HepG2 (cell line): ENCODE results near the gene FAM131A. TPM values are rescaled to one million over a fixed set of nuclear protein-coding genes. Genes with fewer than 3 reads are reported as not detected.
A peak's percentile ranks its signal among the peaks of the same experiment; 100 is the strongest.

Experiments used
- AGO2 ChIP-seq: fragments of 200-400 bp; formaldehyde crosslinking; optimal IDR thresholded peaks from 2 replicates; pipeline ENCODE3; 2017; ENCODE audit warnings: mild to moderate bottlenecking, low read depth, low read length, moderate library complexity
- DMAP1 ChIP-seq: IDR thresholded peaks from 2 replicates; pipeline ENCODE4 v1.6.1; 2016
- HNF1A ChIP-seq, 2 experiments: sonication (generic) in 1 of 2; formaldehyde crosslinking in 1 of 2; IDR thresholded peaks; 2 replicates each; pipeline versions ENCODE4 v1.4.0 to v1.6.1; 2016 to 2020; ENCODE audit warnings: borderline replicate concordance in 1 of 2, low read depth in 1 of 2, mild to moderate bottlenecking in 1 of 2, missing genetic modification reagents in 1 of 2
- KLF15 ChIP-seq: sonication (generic); formaldehyde crosslinking; IDR thresholded peaks from 2 replicates; pipeline ENCODE4 v1.8.1; 2023; ENCODE audit warnings: borderline replicate concordance, mild to moderate bottlenecking, inconsistent platforms, missing genetic modification reagents, mixed read lengths
- MXD1 ChIP-seq: sonication (generic); formaldehyde crosslinking; IDR thresholded peaks from 2 replicates; pipeline ENCODE4 v1.4.0; 2020; ENCODE audit warnings: mild to moderate bottlenecking, missing genetic modification reagents
- MYC ChIP-seq: sonication (generic); formaldehyde crosslinking; IDR thresholded peaks from 2 replicates; pipeline ENCODE4 v1.9.0; 2021; ENCODE audit warnings: missing genetic modification reagents, borderline replicate concordance
- RXRA ChIP-seq: sonication (generic); formaldehyde crosslinking; IDR thresholded peaks from 2 replicates; pipeline ENCODE4 v1.5.1; 2020; ENCODE audit warnings: missing genetic modification reagents
- XRCC5 ChIP-seq: fragments of 200-400 bp; formaldehyde crosslinking; optimal IDR thresholded peaks from 2 replicates; pipeline ENCODE3; 2017; ENCODE audit warnings: mild to moderate bottlenecking, low read length
- ZBTB10 ChIP-seq: sonication (generic); formaldehyde crosslinking; IDR thresholded peaks from 2 replicates; pipeline ENCODE4 v1.4.0; 2020; ENCODE audit warnings: missing genetic modification reagents, borderline replicate concordance
- ZBTB3 ChIP-seq: sonication (generic); formaldehyde crosslinking; IDR thresholded peaks from 2 replicates; pipeline ENCODE4 v1.4.0; 2020; ENCODE audit warnings: low read depth, mild to moderate bottlenecking, moderate library complexity, missing genetic modification reagents, borderline replicate concordance
- ZNF10 ChIP-seq: sonication (generic); formaldehyde crosslinking; IDR thresholded peaks from 2 replicates; pipeline ENCODE4 v1.4.0; 2020; ENCODE audit warnings: mild to moderate bottlenecking, low read depth, missing genetic modification reagents, borderline replicate concordance
- ZNF281 ChIP-seq: sonication (generic); formaldehyde crosslinking; IDR thresholded peaks from 2 replicates; pipeline ENCODE4 v1.4.0; 2020; ENCODE audit warnings: missing genetic modification reagents, borderline replicate concordance
- ZNF501 ChIP-seq: sonication (generic); formaldehyde crosslinking; IDR thresholded peaks from 2 replicates; pipeline ENCODE4 v1.5.1; 2020; ENCODE audit warnings: mild to moderate bottlenecking, moderate library complexity, missing genetic modification reagents
- ZNF800 ChIP-seq: sonication (generic); formaldehyde crosslinking; IDR thresholded peaks from 2 replicates; pipeline ENCODE4 v1.4.0; 2020; ENCODE audit warnings: missing genetic modification reagents
- polyA plus RNA-seq, 8 experiments: library from polyadenylated mRNA; depleted of rRNA in 3 of 8; stranded (reverse) in 7 of 8; unstranded in 1 of 8; fragments of >200 nt; fragmentation: Illumina TruSeq in 4 of 8; extraction: Trizol in 4 of 8; gene quantifications; 2 replicates each; pipeline versions ENCODE4 v1.2.1 to v1.2.3, GENCODE V29; 2011 to 2016; ENCODE audit warnings: low read depth in 4 of 8, missing spikeins in 1 of 8, mixed read lengths in 1 of 8; ENCODE audit not compliant: insufficient read depth in 1 of 8
- total RNA-seq, 5 experiments: library from RNA; depleted of rRNA; stranded (reverse); fragments of >200 nt; fragmentation: Illumina TruSeq; extraction: Trizol; gene quantifications; 2 replicates each; pipeline ENCODE4 v1.2.3, GENCODE V29; 2016; ENCODE audit warnings: low read depth in 1 of 5

FAM131A gene
- total and polyA plus RNA-seq, 2 of the 13 experiments (the other 11 are each of a cell fraction or from before 2014, with no cell fraction given) = 9.2 to 9.3 TPM

- TF ChIP-seq XRCC5 = no peak
- TF ChIP-seq ZBTB10 (CRISPR knock-in tag) = 0 out of 2 replicates have a peak, but pooled peaks have one; percentile 31
- no peak for TF ChIP-seq KLF15 (CRISPR knock-in tag)
- no peak for TF ChIP-seq HNF1A (IDR thresholded peaks at IDR 0.05; ENCODE audit: low read depth)
- TF ChIP-seq HNF1A (CRISPR knock-in tag; IDR thresholded peaks at IDR 0.05; ENCODE audit: borderline replicate concordance) = no peak
- no peak for TF ChIP-seq ZNF10 (CRISPR knock-in tag)
- TF ChIP-seq ZNF501 (CRISPR knock-in tag) = peak; percentile 59; the same call in 1 of the 2 replicates
- TF ChIP-seq ZBTB3 = no peak; the same call in 1 of the 2 replicates
- peak; percentile 44; the same call in 1 of the 2 replicates for TF ChIP-seq MXD1 (CRISPR knock-in tag)
- peak; percentile 37; the same call in 1 of the 2 replicates for TF ChIP-seq RXRA (CRISPR knock-in tag)
- peak; percentile 90 for TF ChIP-seq AGO2
- TF ChIP-seq DMAP1 (CRISPR knock-in tag) = peak; percentile 21; the same call in 1 of the 2 replicates
- peak; percentile 76 for TF ChIP-seq ZNF281
- no peak for TF ChIP-seq ZNF800 (CRISPR knock-in tag)
- peak; percentile 81; the same call in 1 of the 2 replicates for TF ChIP-seq MYC (CRISPR knock-in tag)
Observed at GRCh38 chr3:184314700-184315542, 22.5 kb upstream of the FAM131A start (continued).
